NOMO-1 treated with dmso at 0.1 percent for 144 hours (cell line): ENCODE measurements around the gene RND1.
A peak's percentile ranks its signal among the peaks of the same experiment; 100 is the strongest.
"Not testable (repeated sequence)": the region's sequence is repeated elsewhere in the genome, so short reads cannot be mapped to it uniquely, and the experiment has no call there.

ENCODE experiments used
- DNase-seq: peaks from one replicate; lab custom pipeline; 2025; ENCODE audit not compliant: unreplicated experiment; lab: John Stamatoyannopoulos, UW

Gene RND1

GRCh38 chr12:48868451-48868850, 2.8 kb upstream of the RND1 start:
- DNase-seq: no peak

GRCh38 chr12:48866052-48866711, 512 bp upstream of the RND1 start:
- DNase-seq: no peak

- DNase-seq: no peak
Measured at GRCh38 chr12:48863291-48863690, 2.4 kb downstream of the RND1 start.

- DNase-seq: no peak
Measured at GRCh38 chr12:48862760-48863159, 2.9 kb downstream of the RND1 start.

GRCh38 chr12:48861111-48861510, 4.6 kb downstream of the RND1 start:
- DNase-seq: no peak

- not testable (repeated sequence) for DNase-seq
Measured at GRCh38 chr12:48860236-48860635, 5.4 kb downstream of the RND1 start.

- no peak for DNase-seq
Measured at GRCh38 chr12:48859607-48860006, 6.1 kb downstream of the RND1 start.

GRCh38 chr12:48858043-48858442, 7.6 kb downstream of the RND1 start:
- DNase-seq: no peak

GRCh38 chr12:48857278-48857994, 8.2 kb downstream of the RND1 start:
- no peak for DNase-seq

GRCh38 chr12:48856379-48856778, 9.3 kb downstream of the RND1 start:
- no peak for DNase-seq

GRCh38 chr12:48854932-48855331, 10.7 kb downstream of the RND1 start:
- not testable (repeated sequence) for DNase-seq

GRCh38 chr12:48854488-48854887, 11.2 kb downstream of the RND1 start:
- DNase-seq: no peak

GRCh38 chr12:48852734-48853688, 12.7 kb downstream of the RND1 start:
- DNase-seq: peak; percentile 58

GRCh38 chr12:48851883-48852733, 13.6 kb downstream of the RND1 start, which contains the start of gene DDX23:
TSS of gene DDX23 (minus strand) at chr12:48852163. CDS start at chr12:48845782, 6,381 bp downstream.
- DNase-seq: peak; percentile 99

- DNase-seq: not testable (repeated sequence)
Measured at GRCh38 chr12:48842021-48842420, 23.6 kb downstream of the RND1 start.

- no peak for DNase-seq
Measured at GRCh38 chr12:48838048-48838447, 27.6 kb downstream of the RND1 start.

- DNase-seq: no peak
Measured at GRCh38 chr12:48832321-48833060, 33.2 kb downstream of the RND1 start.

GRCh38 chr12:48831257-48831656, 34.4 kb downstream of the RND1 start:
- DNase-seq: no peak

- DNase-seq: no peak
Measured at GRCh38 chr12:48828841-48829575, 36.7 kb downstream of the RND1 start.
